HepG2 (cell line): Measurements from ENCODE around the gene MORF4L1. TPM values are rescaled to one million over a fixed set of nuclear protein-coding genes. Genes with fewer than 3 reads are reported as not detected.

Experiments used
- ATAC-seq: fragments of 200-7000 bp; cut with Tn5 transposase; 3 replicates; pipeline ENCODE4 v1.9.1; 2020; ENCODE audit warnings: mild to moderate bottlenecking, moderate library complexity
- BruUV-seq: library from RNA; stranded (reverse); fragments of 400-500 nt; replicated peaks from 2 replicates; lab custom pipeline; 2021; lab: Mats Ljungman, UMichigan
- CTCF ChIA-PET: fragments of 300-600 bp; formaldehyde crosslinking; extraction: SDS; loops from one replicate; lab custom pipeline; 2021; ENCODE audit warnings: low total read pairs, inconsistent platforms, low intra/inter-chr PET ratio; lab: Yijun Ruan, JAX
- POLR2A ChIA-PET: fragments of 350-600 bp; sonication (Branson Sonifier 250); formaldehyde crosslinking; loops from one replicate; lab custom pipeline; 2020; ENCODE audit warnings: antibody characterized with exemption, inconsistent platforms; lab: Yijun Ruan, JAX
- DNase-seq: peaks from one replicate; pipeline ENCODE4 v3.0.0-alpha.2; 2015; ENCODE audit warnings: low spot score
- FAIRE-seq: peaks from 3 replicates; lab custom pipeline; 2011; peaks lifted over from hg19 to GRCh38; lab: Jason Lieb, UNC
- H2AFZ ChIP-seq: one replicate; pipeline ENCODE4 v1.6.1; 2011; ENCODE audit warnings: low read length, inconsistent platforms
- H3K27ac ChIP-seq: fragments of 300-600 bp; 3 replicates; pipeline ENCODE4 v1.8.0; 2011; ENCODE audit warnings: mixed run types, mild to moderate bottlenecking, mixed read lengths, low read length, inconsistent platforms; ENCODE audit not compliant: insufficient read depth; ENCODE audit errors: extremely low read length
- H3K27me3 ChIP-seq, 2 experiments: fragments of 200-600 bp in 1 of 2; 2 replicates in 1 of 2; 3 replicates in 1 of 2; pipeline versions ENCODE4 v1.6.0 to v1.8.0; 2011; ENCODE audit warnings: low read length in 2 of 2, mild to moderate bottlenecking in 2 of 2, moderate library complexity in 2 of 2, inconsistent platforms in 1 of 2; ENCODE audit not compliant: insufficient read depth in 2 of 2, control insufficient read depth in 1 of 2
- H3K36me3 ChIP-seq, 2 experiments: fragments of 200-600 bp in 1 of 2; replicated peaks in 1 of 2; 2 replicates in 1 of 2; 3 replicates in 1 of 2; pipeline versions ENCODE4 v1.5.1 to v1.8.0; 2011; ENCODE audit warnings: low read length in 2 of 2, inconsistent platforms in 1 of 2; ENCODE audit not compliant: insufficient read depth in 2 of 2, control insufficient read depth in 1 of 2
- H3K4me1 ChIP-seq: 2 replicates; pipeline ENCODE4 v1.5.1; 2012; ENCODE audit warnings: low read length, inconsistent platforms; ENCODE audit not compliant: insufficient read depth
- H3K4me2 ChIP-seq: 2 replicates; pipeline ENCODE4 v1.6.0; 2011; ENCODE audit warnings: low read depth, low read length, inconsistent platforms
- H3K4me3 ChIP-seq, 3 experiments: fragments of 200-600 bp in 1 of 3; sonication (generic), shearing (Covaris generic) in 1 of 3; replicated peaks in 1 of 3; 2 replicates each; pipeline ENCODE4 v1.5.1; 2011 to 2016; ENCODE audit warnings: low read length in 3 of 3, inconsistent platforms in 2 of 3, low read depth in 2 of 3, mild to moderate bottlenecking in 2 of 3, control low read depth in 1 of 3, mixed read lengths in 1 of 3; ENCODE audit not compliant: insufficient read depth in 1 of 3
- H3K79me2 ChIP-seq: one replicate; pipeline ENCODE4 v1.6.1; 2011; ENCODE audit warnings: low read length, inconsistent platforms; ENCODE audit not compliant: insufficient read depth
- H3K9ac ChIP-seq: 2 replicates; pipeline ENCODE4 v1.6.0; 2011; ENCODE audit warnings: mild to moderate bottlenecking, low read depth, low read length, inconsistent platforms; ENCODE audit not compliant: insufficient read depth
- H3K9me3 ChIP-seq: 2 replicates; pipeline ENCODE4 v1.5.1; 2012; ENCODE audit warnings: mild to moderate bottlenecking, low read length
- H4K20me1 ChIP-seq: 2 replicates; pipeline ENCODE4 v1.6.0; 2011; ENCODE audit warnings: inconsistent platforms, mild to moderate bottlenecking, low read length, moderate library complexity; ENCODE audit not compliant: insufficient read depth
- AGO2 ChIP-seq: fragments of 200-400 bp; formaldehyde crosslinking; optimal IDR thresholded peaks from 2 replicates; pipeline ENCODE3; 2017; ENCODE audit warnings: mild to moderate bottlenecking, low read depth, low read length, moderate library complexity
- CEBPG ChIP-seq: IDR thresholded peaks from 2 replicates; pipeline ENCODE4 v1.6.1; 2016
- PHF5A ChIP-seq: IDR thresholded peaks from one replicate; pipeline ENCODE4 v1.6.1; 2018; ENCODE audit warnings: low read depth, missing genetic modification reagents; ENCODE audit not compliant: unreplicated experiment
- POLR2A ChIP-seq, 2 experiments: IDR thresholded peaks; 2 replicates each; pipeline ENCODE4 v1.6.1; 2011; ENCODE audit warnings: low read depth in 2 of 2, low read length in 2 of 2, mild to moderate bottlenecking in 1 of 2, moderate library complexity in 1 of 2; ENCODE audit not compliant: insufficient read depth in 1 of 2
- POLR2AphosphoS5 ChIP-seq: IDR thresholded peaks from 2 replicates; pipeline ENCODE4 v1.6.1; 2012; ENCODE audit warnings: low read depth, low read length
- RBFOX2 ChIP-seq: fragments of 200-400 bp; formaldehyde crosslinking; IDR thresholded peaks from 2 replicates; pipeline ENCODE4 v1.6.1; 2017; ENCODE audit warnings: low read depth, mild to moderate bottlenecking, low read length
- TEAD3 ChIP-seq: optimal IDR thresholded peaks from 2 replicates; pipeline ENCODE3; 2016; ENCODE audit warnings: borderline replicate concordance
- TOPORS ChIP-seq: sonication (generic); formaldehyde crosslinking; IDR thresholded peaks from 2 replicates; pipeline ENCODE4 v1.8.0; 2023; ENCODE audit warnings: mild to moderate bottlenecking, missing genetic modification reagents
- ZMAT3 ChIP-seq: sonication (generic); formaldehyde crosslinking; conservative IDR thresholded peaks from 2 replicates; pipeline ENCODE4 v1.7.0; 2021; ENCODE audit warnings: missing genetic modification reagents
- ZNF431 ChIP-seq: sonication (generic); formaldehyde crosslinking; IDR thresholded peaks from 2 replicates; pipeline ENCODE4 v1.9.0; 2022; ENCODE audit warnings: missing genetic modification reagents, low read depth, mild to moderate bottlenecking, borderline replicate concordance
- WGBS: methylation state at CpG from one replicate; pipeline ENCODE4 v1.1.6; 2017; ENCODE audit warnings: low lambda C conversion rate; 5-methylcytosine and 5-hydroxymethylcytosine counted together
- in situ Hi-C: cut with HindIII; loops from 2 replicates; pipeline ENCODE4 v1.10.0; 2017; ENCODE audit warnings: low pct_unique_long_range_greater_than_20kb; ENCODE audit not compliant: extremely low pct_ligation_motif_present
- intact Hi-C: fragments of 100-400 bp; cut with micrococcal nuclease; formaldehyde crosslinking; loops from one replicate; pipeline ENCODE4 v1.10.0; 2022; ENCODE audit not compliant: unreplicated experiment
- polyA plus RNA-seq, 8 experiments: library from polyadenylated mRNA; depleted of rRNA in 3 of 8; stranded (reverse) in 7 of 8; unstranded in 1 of 8; fragments of >200 nt; fragmentation: Illumina TruSeq in 4 of 8; extraction: Trizol in 4 of 8; gene quantifications; 2 replicates each; pipeline versions ENCODE4 v1.2.1 to v1.2.3, GENCODE V29; 2011 to 2016; ENCODE audit warnings: low read depth in 4 of 8, missing spikeins in 1 of 8, mixed read lengths in 1 of 8; ENCODE audit not compliant: insufficient read depth in 1 of 8
- total RNA-seq, 5 experiments: library from RNA; depleted of rRNA; stranded (reverse); fragments of >200 nt; fragmentation: Illumina TruSeq; extraction: Trizol; gene quantifications; 2 replicates each; pipeline ENCODE4 v1.2.3, GENCODE V29; 2016; ENCODE audit warnings: low read depth in 1 of 5
- TF ChIP-seq, protein P1 (sequence below), 2 experiments: fragments of 450-650 bp in 1 of 2; sonication (generic) in 1 of 2; formaldehyde crosslinking in 1 of 2; IDR thresholded peaks; 2 replicates each; pipeline versions ENCODE4 v1.6.1 to v1.8.0; 2016 to 2022; ENCODE audit warnings: antibody characterized with exemption in 1 of 2, mild to moderate bottlenecking in 1 of 2, missing genetic modification reagents in 1 of 2

Gene MORF4L1
- total and polyA plus RNA-seq, 2 of the 13 experiments (the other 11 are each of a cell fraction or from before 2014, with no cell fraction given), result 218 to 219 TPM

DNA sequence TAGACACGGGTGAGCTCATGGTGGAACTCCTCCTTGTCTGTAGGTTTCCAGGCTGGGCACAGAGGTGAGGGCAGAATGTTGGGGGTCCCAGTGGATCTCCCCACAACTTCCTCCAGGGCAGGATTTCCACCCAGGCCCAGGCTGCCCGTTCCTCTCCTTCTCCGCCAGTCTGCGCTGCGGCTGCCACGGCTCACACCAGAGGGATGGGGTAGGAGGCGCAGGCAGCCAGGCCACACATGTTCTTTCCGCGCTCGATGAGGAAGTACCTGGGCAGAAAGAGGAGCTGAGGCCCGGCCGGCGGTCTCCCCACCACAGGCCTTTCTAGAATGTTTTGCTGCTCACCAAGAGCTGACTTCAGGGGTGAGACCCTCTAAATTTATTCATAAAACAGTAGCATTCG is 49.2 kb downstream of the MORF4L1 start:
- Histone ChIP-seq H3K9ac (no peak overlapping the region), H3K4me1 (peaks cover 8% of the 10 kb centered on the region), H4K20me1 (peaks cover 2% of the 10 kb centered on the region; the same call in 1 of the 2 replicates), H2AFZ (no peak overlapping the region), H3K4me3 (no peak overlapping the region), H3K4me2 (no peak overlapping the region), H3K79me2 (no peaks in the 10 kb centered on the region), H3K27me3 (no peaks in the 10 kb centered on the region), H3K36me3 (peaks cover 19 to 58% of the 10 kb centered on the region in 2 experiments; a peak in 4 of 5 replicates), H3K27ac (no peak overlapping the region), H3K9me3 (no peaks in the 10 kb centered on the region)
- ChIA-PET POLR2A (no interaction called here), CTCF (no interaction called here)
- no peak for DNase-seq
- BruUV-seq, result no TSS peak
- TF ChIP-seq PHF5A (CRISPR knock-in tag) (no peak), POLR2AphosphoS5 (0 out of 2 replicates have a peak, but pooled peaks have one; percentile 14), RBFOX2 (0 out of 2 replicates have a peak, but pooled peaks have one; percentile 18), POLR2A (IDR thresholded peaks at IDR 0.05; ENCODE audit: insufficient read depth in 1 of 2, low read depth in 2 of 2, low read length in 2 of 2) (peak in 1 of 2 experiments; percentile 44; a peak in 1 of 4 replicates), AGO2 (peak; percentile 65), TEAD3 (CRISPR knock-in tag) (no peak)
- intact Hi-C loops (no loop called here), in situ Hi-C loops (no loop called here)
- ATAC-seq, result no peak
- FAIRE-seq, result no peak
- 100% methylated on average over 13 of the region's 14 CpGs for WGBS

DNA sequence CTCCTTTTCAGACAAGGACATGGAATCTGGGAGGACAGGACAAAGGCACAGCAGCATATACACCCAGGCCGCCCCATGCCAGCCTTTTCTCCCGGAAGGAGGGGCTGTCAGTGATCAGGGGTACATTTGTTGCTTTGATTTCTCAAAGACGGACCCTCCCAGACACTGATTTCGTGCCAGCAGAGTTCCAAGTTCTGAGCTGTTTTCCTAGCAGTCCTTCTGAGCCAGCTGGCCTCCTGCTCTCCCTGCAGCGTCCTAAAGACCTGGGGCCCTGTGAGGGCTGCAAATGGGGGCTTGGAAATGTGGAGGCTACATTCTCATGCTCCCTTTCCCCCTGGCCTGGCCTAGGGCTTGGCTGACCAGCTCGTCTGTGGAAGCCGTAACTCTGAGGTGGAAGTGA is 49.8 kb downstream of the MORF4L1 start:
- Histone ChIP-seq H3K27ac (no peak overlapping the region), H3K79me2 (no peaks in the 10 kb centered on the region), H3K27me3 (no peaks in the 10 kb centered on the region), H3K36me3 (peaks cover 25 to 64% of the 10 kb centered on the region in 2 experiments; a peak in 4 of 5 replicates), H3K4me2 (no peak overlapping the region), H3K9me3 (no peaks in the 10 kb centered on the region), H3K4me1 (peaks cover 2% of the 10 kb centered on the region), H3K4me3 (no peak overlapping the region), H3K9ac (no peak overlapping the region), H4K20me1 (no peaks in the 10 kb centered on the region), H2AFZ (no peak overlapping the region)
- 89% methylated on average over 7 of the region's 7 CpGs for WGBS
- ChIA-PET POLR2A (no interaction called here), CTCF (no interaction called here)
- BruUV-seq, result no TSS peak
- intact Hi-C loops, result no loop called here
- FAIRE-seq, result no peak
- DNase-seq, result no peak
- in situ Hi-C loops, result no loop called here
- ATAC-seq, result no peak
- TF ChIP-seq, protein P1, sequence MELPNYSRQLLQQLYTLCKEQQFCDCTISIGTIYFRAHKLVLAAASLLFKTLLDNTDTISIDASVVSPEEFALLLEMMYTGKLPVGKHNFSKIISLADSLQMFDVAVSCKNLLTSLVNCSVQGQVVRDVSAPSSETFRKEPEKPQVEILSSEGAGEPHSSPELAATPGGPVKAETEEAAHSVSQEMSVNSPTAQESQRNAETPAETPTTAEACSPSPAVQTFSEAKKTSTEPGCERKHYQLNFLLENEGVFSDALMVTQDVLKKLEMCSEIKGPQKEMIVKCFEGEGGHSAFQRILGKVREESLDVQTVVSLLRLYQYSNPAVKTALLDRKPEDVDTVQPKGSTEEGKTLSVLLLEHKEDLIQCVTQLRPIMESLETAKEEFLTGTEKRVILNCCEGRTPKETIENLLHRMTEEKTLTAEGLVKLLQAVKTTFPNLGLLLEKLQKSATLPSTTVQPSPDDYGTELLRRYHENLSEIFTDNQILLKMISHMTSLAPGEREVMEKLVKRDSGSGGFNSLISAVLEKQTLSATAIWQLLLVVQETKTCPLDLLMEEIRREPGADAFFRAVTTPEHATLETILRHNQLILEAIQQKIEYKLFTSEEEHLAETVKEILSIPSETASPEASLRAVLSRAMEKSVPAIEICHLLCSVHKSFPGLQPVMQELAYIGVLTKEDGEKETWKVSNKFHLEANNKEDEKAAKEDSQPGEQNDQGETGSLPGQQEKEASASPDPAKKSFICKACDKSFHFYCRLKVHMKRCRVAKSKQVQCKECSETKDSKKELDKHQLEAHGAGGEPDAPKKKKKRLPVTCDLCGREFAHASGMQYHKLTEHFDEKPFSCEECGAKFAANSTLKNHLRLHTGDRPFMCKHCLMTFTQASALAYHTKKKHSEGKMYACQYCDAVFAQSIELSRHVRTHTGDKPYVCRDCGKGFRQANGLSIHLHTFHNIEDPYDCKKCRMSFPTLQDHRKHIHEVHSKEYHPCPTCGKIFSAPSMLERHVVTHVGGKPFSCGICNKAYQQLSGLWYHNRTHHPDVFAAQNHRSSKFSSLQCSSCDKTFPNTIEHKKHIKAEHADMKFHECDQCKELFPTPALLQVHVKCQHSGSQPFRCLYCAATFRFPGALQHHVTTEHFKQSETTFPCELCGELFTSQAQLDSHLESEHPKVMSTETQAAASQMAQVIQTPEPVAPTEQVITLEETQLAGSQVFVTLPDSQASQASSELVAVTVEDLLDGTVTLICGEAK (IDR thresholded peaks at IDR 0.05), result no peak
- TF ChIP-seq, protein P1 (CRISPR knock-in tag; IDR thresholded peaks at IDR 0.05), result no peak
- TF ChIP-seq ZNF431 (CRISPR knock-in tag) (no peak), CEBPG (CRISPR knock-in tag) (no peak), ZMAT3 (CRISPR knock-in tag) (no peak), TOPORS (CRISPR knock-in tag) (no peak)
